Tibial artery (tissue), 4 donors: Measurements from ENCODE around the gene UBAC2.

Source experiments
- DNase-seq, 2 donors: peaks; one replicate each; pipeline ENCODE4 v3.0.0-alpha.2; 2019
- H3K27ac ChIP-seq, 2 donors: fragments of 200-600 bp; sonication (generic) in 1 of 2; 1 replicate in 1 of 2; 2 replicates in 1 of 2; pipeline ENCODE4 v1.5.1; 2018 to 2019; ENCODE audit warnings: mild to moderate bottlenecking in 1 of 2
- H3K27me3 ChIP-seq, 2 donors: fragments of 200-600 bp; sonication (generic) in 1 of 2; one replicate each; pipeline versions ENCODE4 v1.5.1 to v1.6.0; 2016 to 2019
- H3K36me3 ChIP-seq, 3 donors: fragments of 200-600 bp; sonication (generic) in 2 of 3; one replicate each; pipeline ENCODE4 v1.5.1; 2016 to 2019; ENCODE audit warnings: mild to moderate bottlenecking in 2 of 3
- H3K4me1 ChIP-seq, 4 donors: fragments of 200-600 bp; sonication (generic) in 2 of 4; 1 replicate in 3 of 4; 2 replicates in 1 of 4; pipeline ENCODE4 v1.5.1; 2016 to 2019
- H3K4me3 ChIP-seq, 2 donors: fragments of 200-600 bp; sonication (generic) in 1 of 2; 1 replicate in 1 of 2; 2 replicates in 1 of 2; pipeline ENCODE4 v1.5.1; 2018 to 2019; ENCODE audit warnings: mild to moderate bottlenecking in 2 of 2
- H3K9me3 ChIP-seq, 3 donors: fragments of 200-600 bp; sonication (generic) in 1 of 3; one replicate each; pipeline ENCODE4 v1.5.1; 2016 to 2019
- CTCF ChIP-seq, 2 experiments: fragments of 200-600 bp in 1 of 2; fragments of 450-650 bp in 1 of 2; IDR thresholded peaks; one replicate each; pipeline ENCODE4 v1.5.1; 2017 to 2019; ENCODE audit warnings: antibody characterized with exemption in 2 of 2, mild to moderate bottlenecking in 1 of 2, moderate library complexity in 1 of 2
- intact Hi-C: fragments of 100-400 bp; cut with DNase I; formaldehyde crosslinking; loops from one replicate; pipeline ENCODE4 v1.15.0; 2023; ENCODE audit warnings: low total_unique reads

UBAC2 gene

GRCh38 chr13:99374169-99374991, 173.7 kb downstream of the UBAC2 start:
- Histone ChIP-seq H3K4me1 (no peaks in the 10 kb centered on the region), H3K27ac (no peak overlapping the region), H3K4me3 (no peak overlapping the region), H3K27me3 (no peaks in the 10 kb centered on the region), H3K9me3 (no peaks in the 10 kb centered on the region), H3K36me3 (peaks cover 0 to 57% (median 26%) of the 10 kb centered on the region in 3 donors)
- TF ChIP-seq CTCF (IDR thresholded peaks at IDR 0.05): no peak
- intact Hi-C loops: no loop called here
- DNase-seq: no peak

GRCh38 chr13:99374994-99375737, 174.5 kb downstream of the UBAC2 start:
- Histone ChIP-seq H3K27me3 (no peaks in the 10 kb centered on the region), H3K4me3 (no peak overlapping the region), H3K27ac (no peak overlapping the region), H3K36me3 (peaks cover 0 to 53% (median 18%) of the 10 kb centered on the region in 3 donors), H3K4me1 (no peaks in the 10 kb centered on the region), H3K9me3 (no peaks in the 10 kb centered on the region)
- no peak for DNase-seq
- intact Hi-C loops: no loop called here
- TF ChIP-seq CTCF (IDR thresholded peaks at IDR 0.05): no peak

DNA sequence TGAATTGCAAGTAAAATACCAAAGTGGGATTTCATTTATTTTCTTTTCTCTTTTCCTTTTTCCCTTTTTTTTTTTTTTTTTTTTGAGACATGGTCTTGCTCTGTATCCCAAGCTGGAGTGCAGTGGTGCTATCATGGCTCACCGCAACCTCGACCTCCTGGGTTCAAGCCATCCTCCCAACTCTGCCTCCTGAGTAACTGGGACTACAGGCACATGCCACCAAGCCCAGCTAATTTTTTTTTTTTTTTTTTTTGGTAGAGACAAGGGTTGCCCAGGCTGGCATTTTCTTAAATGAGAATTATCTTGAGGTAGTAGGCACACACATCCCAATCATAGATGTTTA, 175.1 kb downstream of the UBAC2 start:
- TF ChIP-seq CTCF (IDR thresholded peaks at IDR 0.05): no peak
- H3K9me3 ChIP-seq: no peaks in the 10 kb centered on the region
- intact Hi-C loops: no loop called here
- no peaks in the 10 kb centered on the region for H3K4me1 ChIP-seq
- H3K27me3 ChIP-seq: no peaks in the 10 kb centered on the region
- peaks cover 0 to 48% (median 21%) of the 10 kb centered on the region in 3 donors for H3K36me3 ChIP-seq
- DNase-seq: no peak
- H3K4me3 ChIP-seq: no peak overlapping the region
- H3K27ac ChIP-seq: no peak overlapping the region

DNA sequence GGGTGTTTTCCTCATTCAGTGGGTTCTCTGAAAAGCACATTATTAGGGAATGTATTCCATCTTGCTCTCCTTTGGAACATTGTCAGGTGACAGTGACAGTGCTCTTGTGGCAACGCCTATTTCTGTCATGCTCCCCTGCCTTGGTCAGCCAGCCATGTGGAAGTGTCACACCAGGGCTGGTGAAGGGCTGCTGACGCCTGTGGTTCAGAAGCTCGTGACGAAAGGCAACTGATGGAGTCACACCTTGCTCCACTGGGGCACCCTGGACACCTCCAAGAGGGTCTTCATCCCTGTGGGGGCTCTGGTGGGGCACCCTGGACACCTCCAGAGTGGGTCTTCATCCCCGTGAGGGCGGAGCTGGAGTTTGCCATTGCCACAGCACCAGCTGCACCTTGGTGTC, 175.5 kb downstream of the UBAC2 start:
- H3K27me3 ChIP-seq: no peaks in the 10 kb centered on the region
- H3K9me3 ChIP-seq: no peaks in the 10 kb centered on the region
- H3K27ac ChIP-seq: no peak overlapping the region
- peak in 1 of 2 donors; percentile 44 for DNase-seq
- H3K36me3 ChIP-seq: peaks cover 0 to 48% (median 26%) of the 10 kb centered on the region in 3 donors
- TF ChIP-seq CTCF (IDR thresholded peaks at IDR 0.05): no peak
- no peak overlapping the region for H3K4me3 ChIP-seq
- H3K4me1 ChIP-seq: no peaks in the 10 kb centered on the region
- intact Hi-C loops: no loop called here

GRCh38 chr13:99376924-99377323, 176.3 kb downstream of the UBAC2 start:
- no peak for TF ChIP-seq CTCF (IDR thresholded peaks at IDR 0.05)
- H3K27ac ChIP-seq: no peak overlapping the region
- H3K36me3 ChIP-seq: peaks cover 0 to 47% (median 26%) of the 10 kb centered on the region in 3 donors
- no peaks in the 10 kb centered on the region for H3K27me3 ChIP-seq
- no peak overlapping the region for H3K4me3 ChIP-seq
- H3K4me1 ChIP-seq: no peaks in the 10 kb centered on the region
- no peak for DNase-seq
- no peaks in the 10 kb centered on the region for H3K9me3 ChIP-seq
- intact Hi-C loops: no loop called here
